Gastrocnemius medialis (tissue), 4 donors: Measurements from ENCODE around the gene PTGES.
A peak's percentile ranks its signal among the peaks of the same experiment; 100 is the strongest.

Experiments used
- POLR2A ChIP-seq, 2 donors: fragments of 450-650 bp; IDR thresholded peaks; one replicate each; pipeline ENCODE4 v1.6.1; 2017; ENCODE audit warnings: antibody characterized with exemption in 2 of 2, mild to moderate bottlenecking in 2 of 2, moderate library complexity in 2 of 2
- TF ChIP-seq, protein P1 (sequence below), 5 experiments: fragments of 450-650 bp in 3 of 5; fragments of 200-600 bp in 2 of 5; sonication (generic) in 2 of 5; IDR thresholded peaks in 4 of 5; conservative IDR thresholded peaks in 1 of 5; 1 replicate in 4 of 5; 2 replicates in 1 of 5; pipeline ENCODE4 v1.5.1; 2016 to 2019; ENCODE audit warnings: antibody characterized with exemption in 5 of 5, mild to moderate bottlenecking in 3 of 5, moderate library complexity in 3 of 5

- TF ChIP-seq, protein P1, sequence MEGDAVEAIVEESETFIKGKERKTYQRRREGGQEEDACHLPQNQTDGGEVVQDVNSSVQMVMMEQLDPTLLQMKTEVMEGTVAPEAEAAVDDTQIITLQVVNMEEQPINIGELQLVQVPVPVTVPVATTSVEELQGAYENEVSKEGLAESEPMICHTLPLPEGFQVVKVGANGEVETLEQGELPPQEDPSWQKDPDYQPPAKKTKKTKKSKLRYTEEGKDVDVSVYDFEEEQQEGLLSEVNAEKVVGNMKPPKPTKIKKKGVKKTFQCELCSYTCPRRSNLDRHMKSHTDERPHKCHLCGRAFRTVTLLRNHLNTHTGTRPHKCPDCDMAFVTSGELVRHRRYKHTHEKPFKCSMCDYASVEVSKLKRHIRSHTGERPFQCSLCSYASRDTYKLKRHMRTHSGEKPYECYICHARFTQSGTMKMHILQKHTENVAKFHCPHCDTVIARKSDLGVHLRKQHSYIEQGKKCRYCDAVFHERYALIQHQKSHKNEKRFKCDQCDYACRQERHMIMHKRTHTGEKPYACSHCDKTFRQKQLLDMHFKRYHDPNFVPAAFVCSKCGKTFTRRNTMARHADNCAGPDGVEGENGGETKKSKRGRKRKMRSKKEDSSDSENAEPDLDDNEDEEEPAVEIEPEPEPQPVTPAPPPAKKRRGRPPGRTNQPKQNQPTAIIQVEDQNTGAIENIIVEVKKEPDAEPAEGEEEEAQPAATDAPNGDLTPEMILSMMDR (IDR thresholded peaks at IDR 0.05 in 4 of 5, conservative IDR thresholded peaks at IDR 0.05 in 1 of 5) = no peak
- peak in 1 of 2 donors; percentile 19 for TF ChIP-seq POLR2A (IDR thresholded peaks at IDR 0.05)
These were observed at the start of gene PTGES for GRCh38 chr9:129752900-129753729.
